Adrenal gland (tissue), 12 donors: Measurements from ENCODE around the gene TSHZ2. TPM values are rescaled to one million over a fixed set of nuclear protein-coding genes. Genes with fewer than 3 reads are reported as not detected.

ENCODE experiments used
- DNase-seq, 7 donors: peaks; one replicate each; pipeline ENCODE4 v3.0.0-alpha.2; 2019 to 2020
- H3K27ac ChIP-seq, 5 donors: fragments of 200-600 bp; sonication (generic) in 4 of 5; 1 replicate in 3 of 5; 2 replicates in 2 of 5; pipeline versions ENCODE4 v1.5.1 to v1.8.0; 2016 to 2020; ENCODE audit warnings: mild to moderate bottlenecking in 1 of 5
- H3K27me3 ChIP-seq: fragments of 200-600 bp; 2 replicates; pipeline ENCODE4 v1.8.0; 2021
- H3K36me3 ChIP-seq, 2 donors: fragments of 200-600 bp; replicated peaks in 1 of 2; 1 replicate in 1 of 2; 2 replicates in 1 of 2; pipeline versions ENCODE4 v1.5.1 to v1.8.0; 2018 to 2022
- H3K4me1 ChIP-seq, 2 donors: fragments of 200-600 bp; replicated peaks in 1 of 2; 1 replicate in 1 of 2; 2 replicates in 1 of 2; pipeline versions ENCODE4 v1.5.1 to v1.8.0; 2018 to 2021
- H3K4me3 ChIP-seq, 4 donors: fragments of 200-600 bp; sonication (generic) in 3 of 4; one replicate each; pipeline ENCODE4 v1.5.1; 2016 to 2018
- H3K9me3 ChIP-seq, 3 donors: fragments of 200-600 bp; sonication (generic) in 1 of 3; replicated peaks in 1 of 3; 1 replicate in 2 of 3; 2 replicates in 1 of 3; pipeline versions ENCODE4 v1.5.1 to v1.8.0; 2016 to 2021
- CTCF ChIP-seq, 6 experiments: fragments of 450-650 bp in 4 of 6; fragments of 200-600 bp in 2 of 6; sonication (generic) in 1 of 6; IDR thresholded peaks; 1 replicate in 5 of 6; 2 replicates in 1 of 6; pipeline versions ENCODE4 v1.5.1 to v1.8.0; 2016 to 2021; ENCODE audit warnings: antibody characterized with exemption in 6 of 6, mild to moderate bottlenecking in 2 of 6, moderate library complexity in 1 of 6
- POLR2A ChIP-seq, 2 donors: fragments of 450-650 bp; IDR thresholded peaks; one replicate each; pipeline ENCODE4 v1.6.1; 2017; ENCODE audit warnings: antibody characterized with exemption in 2 of 2, mild to moderate bottlenecking in 2 of 2, moderate library complexity in 1 of 2
- WGBS, 4 donors: extraction: QIAGEN DNeasy Blood & Tissue Kit in 2 of 4; methylation state at CpG; one replicate each; pipeline versions ENCODE4 v1.1.5 to v1.1.7; 2013 to 2017; 5-methylcytosine and 5-hydroxymethylcytosine counted together
- intact Hi-C, 2 donors: fragments of 100-400 bp; cut with DNase I; formaldehyde crosslinking; loops; one replicate each; pipeline versions ENCODE4 v1.14.1 to v1.15.0; 2022 to 2023
- polyA plus RNA-seq, 3 donors: library from polyadenylated mRNA; stranded (reverse); fragments of 200-250 nt in 2 of 3; fragments of 350-450 nt in 1 of 3; fragmentation: Illumina TruSeq in 1 of 3; extraction: RNeasy Lipid Tissue Mini Kit (QIAGEN cat#74804) in 1 of 3; gene quantifications; one replicate each; pipeline ENCODE4 v1.2.3, GENCODE V29; 2013 to 2014
- total RNA-seq, 9 donors: library from RNA; depleted of rRNA in 4 of 9; stranded (reverse); fragments of >200 nt in 4 of 9; fragments of 120-200 nt in 1 of 9; fragmentation: NEBNext Ultra II Directional in 1 of 9; extraction: Animal tissue kit (Norgen Biotek cat#: 25700) in 1 of 9; gene quantifications; one replicate each; pipeline versions ENCODE4 v1.1.0 to v1.2.4, GENCODE V29; 2013 to 2023
- donor health status: healthy with polysubstance abuse.
- donor health status: Bipolar disorder and iron deficiency.
- donor health status: DM: yes; HTN: yes; CAD: no.
- donor health status: DM: no; HTN: no; CAD: no.
- donor health status: DM: no; HTN: no; CAD: no.
- donor health status: DM: yes; HTN: yes; CAD: no.

The TSHZ2 gene
- total and polyA plus RNA-seq, 12 donors = 20.5 to 87.1 (median 52.4) TPM

GRCh38 chr20:53342429-53342828, 370.3 kb downstream of the TSHZ2 start:
- Histone ChIP-seq H3K4me1 (no peaks in the 10 kb centered on the region), H3K9me3 (no peaks in the 10 kb centered on the region), H3K4me3 (no peak overlapping the region), H3K27me3 (no peaks in the 10 kb centered on the region), H3K27ac (no peak overlapping the region), H3K36me3 (no peaks in the 10 kb centered on the region)
- WGBS, 4 donors = 86 to 96% (median 88%) methylated on average over 6 of the region's 6 CpGs
- DNase-seq = no peak
- no peak for TF ChIP-seq CTCF (IDR thresholded peaks at IDR 0.05)
- TF ChIP-seq POLR2A (IDR thresholded peaks at IDR 0.05) = no peak
- intact Hi-C loops = no loop called here

DNA sequence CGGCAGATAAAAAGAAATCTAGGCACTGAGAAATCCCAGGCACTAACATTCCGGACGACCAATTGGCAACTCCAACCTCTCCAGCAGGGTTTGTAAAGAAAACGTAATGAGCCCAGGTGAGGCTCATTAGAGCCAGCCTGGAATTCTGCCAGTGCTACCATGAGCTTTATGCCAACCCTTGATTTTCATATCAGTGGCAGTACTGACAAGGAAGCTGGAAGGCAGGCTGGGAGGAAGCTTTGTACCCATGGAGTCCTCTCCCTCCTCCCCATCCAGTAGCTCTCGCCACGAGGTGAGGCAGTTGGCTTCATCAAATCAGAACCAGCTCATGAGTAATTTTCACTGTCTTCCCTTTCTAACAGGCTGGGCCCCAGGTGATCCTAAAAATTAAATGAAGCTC, 371.3 kb downstream of the TSHZ2 start:
- Histone ChIP-seq H3K9me3 (no peaks in the 10 kb centered on the region), H3K4me3 (no peak overlapping the region), H3K27ac (no peak overlapping the region), H3K27me3 (no peaks in the 10 kb centered on the region), H3K4me1 (no peaks in the 10 kb centered on the region), H3K36me3 (no peaks in the 10 kb centered on the region)
- intact Hi-C loops = no loop called here
- TF ChIP-seq POLR2A (IDR thresholded peaks at IDR 0.05) = no peak
- 90 to 95% (median 91%) methylated on average over 4 to 6 of the region's 6 CpGs for WGBS, 4 donors
- DNase-seq = no peak

DNA sequence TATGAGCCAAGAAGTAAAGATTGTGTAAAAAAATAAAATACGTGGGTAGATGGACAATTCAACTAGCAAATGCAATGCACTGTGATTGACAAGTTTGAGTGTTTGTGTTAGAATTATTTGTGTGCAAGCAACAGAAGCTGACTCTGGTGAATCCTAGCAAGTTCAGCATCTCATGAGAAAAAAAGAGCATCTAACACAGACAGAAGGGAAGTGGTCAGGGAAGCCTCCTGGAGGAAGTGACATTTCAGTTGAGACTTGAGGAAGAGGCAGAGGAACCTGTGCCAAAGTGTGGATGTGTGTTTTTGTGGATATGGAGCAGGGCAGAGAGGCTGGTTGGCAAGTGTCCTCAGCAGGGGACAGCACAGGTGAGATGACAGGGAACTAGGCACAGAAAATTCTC, 372.7 kb downstream of the TSHZ2 start:
- Histone ChIP-seq H3K36me3 (no peaks in the 10 kb centered on the region), H3K27ac (no peak overlapping the region), H3K9me3 (no peaks in the 10 kb centered on the region), H3K4me1 (no peaks in the 10 kb centered on the region), H3K4me3 (no peak overlapping the region), H3K27me3 (no peaks in the 10 kb centered on the region)
- no peak for DNase-seq
- TF ChIP-seq POLR2A (IDR thresholded peaks at IDR 0.05) (no peak), CTCF (IDR thresholded peaks at IDR 0.05) (no peak)
- WGBS, 4 donors = 80 to 93% (median 92%) methylated on average over 1 of the region's 1 CpG
- intact Hi-C loops = no loop called here

GRCh38 chr20:53345536-53346334, 373.6 kb downstream of the TSHZ2 start:
- no peak overlapping the region for H3K27ac ChIP-seq
- H3K4me1 ChIP-seq = no peaks in the 10 kb centered on the region
- H3K27me3 ChIP-seq = no peaks in the 10 kb centered on the region
- DNase-seq = no peak
- intact Hi-C loops = no loop called here
- WGBS, 4 donors = 88 to 93% (median 92%) methylated on average over 15 to 18 of the region's 18 CpGs
- no peak overlapping the region for H3K4me3 ChIP-seq
- TF ChIP-seq CTCF (IDR thresholded peaks at IDR 0.05) = no peak
- no peak for TF ChIP-seq POLR2A (IDR thresholded peaks at IDR 0.05)
- H3K9me3 ChIP-seq = no peaks in the 10 kb centered on the region
- H3K36me3 ChIP-seq = no peaks in the 10 kb centered on the region

GRCh38 chr20:53346335-53346648, 374.1 kb downstream of the TSHZ2 start:
- WGBS, 4 donors = 63 to 79% (median 73%) methylated on average over 11 of the region's 11 CpGs
- TF ChIP-seq POLR2A (IDR thresholded peaks at IDR 0.05) (no peak), CTCF (IDR thresholded peaks at IDR 0.05) (no peak)
- H3K4me1 ChIP-seq = no peaks in the 10 kb centered on the region
- no peak overlapping the region for H3K4me3 ChIP-seq
- H3K27me3 ChIP-seq = no peaks in the 10 kb centered on the region
- intact Hi-C loops = no loop called here
- DNase-seq = no peak
- H3K36me3 ChIP-seq = no peaks in the 10 kb centered on the region
- H3K27ac ChIP-seq = no peak overlapping the region
- H3K9me3 ChIP-seq = no peaks in the 10 kb centered on the region
